NCI-H345 treated with DMSO at 0.1 percent for 48 hours (cell line): ENCODE data around the gene DDIT4.
"Not testable (repeated sequence)": the region's sequence is repeated elsewhere in the genome, so short reads cannot be mapped to it uniquely, and the experiment has no call there.

Source experiments
- DNase-seq: peaks from one replicate; lab custom pipeline; 2025; ENCODE audit not compliant: unreplicated experiment; lab: John Stamatoyannopoulos, UW

DDIT4 gene

DNA sequence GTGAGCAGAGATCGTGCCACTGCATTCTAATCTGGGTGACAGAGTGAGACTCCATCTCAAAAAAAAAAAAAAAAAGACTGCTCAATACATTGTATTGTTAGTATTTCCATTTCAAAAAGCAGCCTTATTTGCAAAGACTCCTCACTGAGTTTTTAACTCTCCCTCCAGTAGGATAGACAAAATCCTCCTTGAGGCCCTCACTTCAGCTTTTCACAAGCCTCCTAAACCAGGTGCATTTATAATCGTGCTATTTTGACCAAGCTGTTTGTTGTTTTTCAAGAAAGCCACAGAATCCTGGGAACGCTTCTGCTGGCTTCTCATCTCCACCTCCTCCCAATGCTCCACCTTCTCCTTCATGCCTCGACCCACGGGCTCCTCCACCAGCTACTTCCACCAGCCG lies 6.3 kb upstream of the DDIT4 start:
- no peak for DNase-seq

DNA sequence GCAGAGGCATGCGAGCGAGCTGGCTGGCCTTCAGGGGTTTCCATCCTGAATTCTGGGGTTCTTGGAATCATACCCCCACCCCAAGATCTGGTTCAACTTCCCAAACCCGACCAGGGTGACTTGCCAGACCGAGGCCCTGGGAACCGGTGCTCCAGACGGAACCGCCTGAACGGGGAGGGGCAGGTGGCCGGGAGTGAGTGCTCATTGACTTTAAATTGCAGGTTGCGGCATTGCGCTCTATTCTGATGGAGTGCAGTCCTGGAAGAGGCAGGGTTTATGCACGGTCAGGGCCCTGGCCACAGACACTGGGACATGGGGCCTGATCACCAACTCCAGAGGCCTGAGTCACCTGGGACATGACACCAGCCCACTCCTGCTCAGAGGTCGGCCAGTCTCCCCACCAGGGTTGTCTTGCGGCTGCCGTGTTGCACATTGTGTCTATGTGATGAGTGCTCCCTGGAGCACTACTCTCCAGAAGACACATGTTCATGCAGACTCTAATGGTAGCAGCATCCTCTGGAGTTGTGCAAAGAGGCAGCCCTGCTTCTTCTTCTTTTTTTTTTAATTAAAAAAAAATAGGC lies 5.8 kb upstream of the DDIT4 start:
- DNase-seq = no peak

DNA sequence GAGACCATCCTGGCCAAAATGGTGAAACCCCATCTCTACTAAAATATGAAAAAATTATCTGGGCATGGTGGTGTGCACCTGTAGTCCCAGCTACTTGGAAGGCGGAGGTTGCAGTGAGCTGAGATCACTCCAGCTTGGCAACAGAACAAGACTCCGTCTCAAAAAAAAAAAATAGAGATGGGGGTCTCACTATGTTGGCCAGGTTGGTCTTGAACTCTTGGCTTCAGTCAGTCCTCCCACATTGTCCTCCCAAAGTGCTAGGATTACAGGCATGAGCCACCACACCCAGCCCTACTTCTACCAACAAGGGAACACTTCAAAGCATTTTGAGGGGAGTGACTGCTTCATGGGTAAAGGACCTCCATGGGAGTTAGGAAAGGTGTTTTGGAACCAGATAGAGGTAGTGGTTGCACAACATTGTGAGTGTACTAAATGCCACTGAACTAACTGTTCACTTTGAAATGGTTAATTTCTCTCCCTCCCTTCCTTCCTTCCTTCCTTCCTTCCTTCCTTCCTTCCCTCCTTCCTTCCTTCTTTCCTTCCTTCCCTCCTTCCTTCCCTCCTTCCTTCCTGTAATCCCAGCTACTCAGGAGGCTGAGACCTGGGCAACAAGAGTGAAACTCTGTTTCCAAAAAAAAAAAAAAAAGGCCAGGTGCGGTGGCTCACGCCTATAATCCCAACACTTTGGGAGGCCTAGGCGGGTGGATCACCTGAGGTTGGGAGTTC lies 5.1 kb upstream of the DDIT4 start:
- DNase-seq = not testable (repeated sequence)

GRCh38 chr10:72270607-72271281 lies 3.0 kb upstream of the DDIT4 start:
- no peak for DNase-seq

GRCh38 chr10:72272689-72273409 lies 875 bp upstream of the DDIT4 start:
- DNase-seq = no peak

GRCh38 chr10:72274213-72274729 lies 547 bp downstream of the DDIT4 start:
- no peak for DNase-seq

- DNase-seq = no peak
Measured at GRCh38 chr10:72274730-72275350, 1.1 kb downstream of the DDIT4 start.

GRCh38 chr10:72275351-72276012 lies 1.8 kb downstream of the DDIT4 start:
- no peak for DNase-seq

DNA sequence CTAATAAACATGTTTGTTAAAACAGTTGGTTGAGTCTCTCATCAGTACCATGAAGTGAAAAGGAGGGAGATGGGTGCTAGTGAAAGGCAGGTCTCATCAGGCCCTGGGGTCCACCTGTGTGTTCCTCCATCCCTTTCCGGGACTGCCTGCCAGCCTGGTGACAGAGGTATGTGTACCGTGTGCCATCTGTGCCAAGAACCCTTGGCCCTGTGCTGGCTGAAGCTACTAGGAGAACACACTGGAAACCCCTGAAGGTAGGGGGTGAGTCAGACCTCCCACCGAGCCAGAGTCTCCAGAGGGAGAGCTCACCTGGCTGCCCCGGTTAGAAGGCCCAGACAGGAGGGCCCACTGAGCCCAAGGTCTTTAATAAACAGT lies 2.3 kb downstream of the DDIT4 start:
- DNase-seq = no peak

DNA sequence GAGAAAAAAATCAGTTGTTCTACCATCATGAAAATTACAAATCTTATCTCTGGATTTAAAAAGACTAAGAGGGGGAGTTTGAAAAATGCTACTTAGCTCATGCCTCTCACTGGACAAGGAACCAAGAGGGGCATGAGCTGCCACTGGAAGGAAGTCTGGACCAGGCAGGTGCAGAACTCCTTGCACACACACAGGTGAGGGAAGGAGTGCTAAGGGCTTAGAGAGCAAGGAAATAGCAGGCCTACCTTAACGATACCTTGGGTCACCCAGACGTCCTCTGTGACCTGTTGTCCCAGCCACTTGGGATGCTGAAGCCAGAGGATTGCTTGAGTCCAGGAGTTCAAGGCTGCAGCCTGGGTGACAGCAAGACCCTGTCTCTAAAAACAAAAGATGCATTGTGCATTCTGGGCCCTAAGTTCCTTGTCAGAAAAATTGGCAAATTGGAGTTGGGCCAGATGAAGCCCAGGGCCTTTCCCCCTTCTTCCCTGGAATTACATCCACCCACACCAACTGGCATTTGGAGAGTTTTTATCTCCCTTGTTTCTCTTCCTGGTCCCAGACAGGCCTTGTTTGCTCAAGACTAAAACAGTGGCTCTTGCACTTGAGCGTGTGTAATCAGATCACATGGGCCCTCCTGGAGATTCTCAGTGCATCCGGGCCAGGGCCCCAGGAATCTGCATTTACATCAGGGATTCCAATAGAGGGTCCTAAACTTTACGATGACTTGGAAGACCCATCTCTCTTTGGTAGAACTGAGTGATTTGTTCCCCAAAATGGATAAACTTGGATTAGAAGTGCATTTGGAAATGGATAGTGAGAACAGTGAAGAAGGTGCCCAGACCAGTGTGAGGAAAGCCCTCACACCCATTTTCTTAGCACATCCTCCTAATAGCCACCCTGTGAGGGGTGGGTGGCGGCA lies 3.0 kb downstream of the DDIT4 start:
- DNase-seq = no peak

DNA sequence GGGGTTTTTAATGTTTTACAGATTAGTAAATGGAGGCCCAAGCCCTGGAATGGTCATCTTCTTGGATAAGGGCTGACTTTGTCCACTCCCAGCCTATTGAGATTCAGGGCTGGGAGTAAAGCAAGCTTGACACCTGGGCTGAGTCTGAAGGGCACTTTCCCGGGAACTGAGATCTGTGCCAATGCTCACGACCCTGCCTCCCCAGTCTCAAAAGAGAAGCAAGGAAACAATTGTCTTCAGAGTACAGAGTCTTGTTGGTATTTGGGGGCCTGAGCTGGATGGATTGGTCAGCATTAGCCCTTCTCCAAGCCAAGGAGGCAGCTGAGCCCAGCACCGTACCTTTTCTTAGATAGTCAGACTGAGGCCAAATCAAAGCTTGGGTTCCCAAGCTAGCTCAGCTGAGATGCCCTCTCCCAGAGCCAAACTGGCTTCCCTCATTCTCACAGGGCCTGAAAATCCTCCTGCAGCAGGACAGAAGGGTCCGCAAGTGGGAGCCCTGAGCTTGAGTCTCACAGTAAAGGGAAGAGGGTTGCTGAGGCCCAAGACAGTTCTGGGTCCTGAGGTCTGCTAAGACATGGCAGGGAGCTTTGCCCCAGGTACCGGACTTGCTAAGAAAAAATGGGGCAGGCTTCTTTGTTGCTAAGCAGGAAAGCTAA lies 3.7 kb downstream of the DDIT4 start:
- DNase-seq = no peak

DNA sequence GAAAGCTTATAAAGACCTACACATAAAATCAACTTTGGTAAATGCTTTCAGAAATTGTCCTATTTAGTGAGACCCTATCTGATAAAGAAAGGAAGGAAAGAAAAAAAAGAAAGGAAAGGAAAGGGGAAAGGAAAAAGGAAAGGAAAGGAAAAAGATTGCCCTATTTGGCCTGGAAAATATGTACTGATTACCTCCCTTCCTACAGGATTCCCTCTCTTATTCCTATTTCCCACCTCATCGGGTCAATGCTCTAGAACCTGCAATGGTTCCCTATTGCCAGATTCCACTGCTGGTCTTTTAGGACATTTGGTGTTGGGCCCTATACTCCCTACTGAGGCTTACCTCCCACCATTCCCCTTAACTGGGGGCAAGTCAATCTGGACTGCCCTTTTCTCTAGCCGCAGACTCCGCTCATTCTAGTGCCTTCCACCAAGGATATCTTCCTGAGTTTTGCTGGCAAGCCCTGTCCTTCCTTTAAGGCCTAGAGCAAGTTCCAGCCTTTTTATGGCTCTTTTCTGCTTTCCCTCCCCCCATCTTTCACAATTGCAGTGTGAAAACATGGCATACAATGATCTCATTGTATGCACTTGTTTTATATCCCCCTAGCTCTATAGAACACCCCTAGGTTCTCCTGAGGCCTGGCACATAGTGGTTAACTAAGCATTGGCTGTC lies 4.4 kb downstream of the DDIT4 start:
- no peak for DNase-seq

DNA sequence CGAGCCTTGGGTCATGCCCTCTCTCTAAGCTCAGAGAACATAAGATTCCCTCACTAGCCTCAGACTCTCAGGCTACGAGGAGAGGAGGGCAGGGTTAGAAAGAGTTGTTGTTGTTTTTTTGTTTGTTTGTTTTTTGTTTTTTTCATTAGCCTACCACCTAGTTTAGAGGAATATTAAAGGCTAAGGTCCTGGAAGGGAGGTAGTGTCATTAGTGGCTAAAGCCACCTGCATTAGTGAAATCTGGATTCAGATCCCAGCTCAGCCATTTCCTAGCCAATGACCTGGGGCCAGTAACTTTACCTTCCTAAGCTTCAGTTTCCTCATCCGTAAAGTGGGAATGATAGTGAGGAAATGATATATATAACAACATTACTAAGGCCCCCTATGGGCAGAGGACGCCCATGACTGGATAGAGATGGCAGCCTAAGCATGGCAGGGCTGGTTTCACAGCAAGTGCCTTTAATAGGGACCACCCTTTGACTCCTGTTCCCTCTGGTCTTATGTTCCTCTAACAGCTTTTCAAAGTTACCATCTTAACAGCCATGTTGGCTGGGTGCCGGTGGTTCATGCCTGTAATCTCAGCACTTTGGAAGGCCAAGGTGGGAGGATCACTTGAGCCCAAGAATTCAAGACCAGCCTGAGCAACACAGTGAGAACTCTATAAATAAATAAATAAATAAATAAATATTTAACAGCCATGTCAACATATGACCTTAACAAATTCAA lies 5.1 kb downstream of the DDIT4 start:
- no peak for DNase-seq

DNA sequence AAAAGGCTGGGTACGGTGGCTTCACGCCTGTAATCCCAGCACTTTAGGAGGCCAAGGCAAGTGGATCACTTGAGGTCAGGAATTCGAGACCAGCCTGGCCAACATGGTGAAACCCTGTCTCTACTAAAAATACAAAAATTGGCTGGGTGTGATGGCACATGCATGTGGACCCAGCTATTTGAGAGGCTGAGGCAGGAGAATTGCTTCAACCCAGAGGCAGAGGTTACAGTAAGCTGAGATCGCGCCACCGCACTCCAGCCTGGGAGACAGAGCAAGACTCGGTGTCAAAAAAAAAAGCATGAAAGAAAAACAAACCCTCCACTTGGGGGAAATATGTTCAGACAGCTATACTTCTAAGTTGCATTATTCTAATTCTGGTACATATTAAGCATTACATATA lies 5.9 kb downstream of the DDIT4 start:
- not testable (repeated sequence) for DNase-seq

- no peak for DNase-seq
Measured at GRCh38 chr10:72283131-72283530, 9.4 kb downstream of the DDIT4 start.

DNA sequence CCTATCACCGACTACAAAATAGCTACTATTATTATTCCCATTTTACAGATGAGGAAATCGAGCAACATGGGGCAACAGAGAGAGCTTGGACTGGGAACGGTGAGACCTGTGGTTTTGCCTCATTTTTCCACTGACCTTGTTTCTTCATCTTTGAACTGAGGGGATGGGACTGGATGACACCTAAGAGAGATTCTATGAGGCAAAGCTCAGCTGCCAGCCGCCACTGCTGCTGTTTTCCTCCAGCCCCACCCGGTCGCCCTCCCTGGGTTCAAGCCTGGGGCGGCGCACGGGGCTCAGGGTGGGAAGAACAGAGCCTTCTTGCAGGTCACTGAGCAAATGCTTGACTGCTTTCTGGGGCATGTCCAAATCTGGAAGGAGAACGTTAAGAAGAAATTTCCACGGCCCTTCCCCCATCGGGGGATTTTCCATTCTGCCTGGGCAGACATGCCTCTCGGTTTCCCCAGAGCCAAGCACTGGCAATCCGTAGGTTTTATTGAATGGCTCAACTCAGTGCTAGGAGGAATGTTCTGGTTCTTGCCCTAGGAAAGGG lies 12.3 kb downstream of the DDIT4 start:
- DNase-seq = no peak

DNA sequence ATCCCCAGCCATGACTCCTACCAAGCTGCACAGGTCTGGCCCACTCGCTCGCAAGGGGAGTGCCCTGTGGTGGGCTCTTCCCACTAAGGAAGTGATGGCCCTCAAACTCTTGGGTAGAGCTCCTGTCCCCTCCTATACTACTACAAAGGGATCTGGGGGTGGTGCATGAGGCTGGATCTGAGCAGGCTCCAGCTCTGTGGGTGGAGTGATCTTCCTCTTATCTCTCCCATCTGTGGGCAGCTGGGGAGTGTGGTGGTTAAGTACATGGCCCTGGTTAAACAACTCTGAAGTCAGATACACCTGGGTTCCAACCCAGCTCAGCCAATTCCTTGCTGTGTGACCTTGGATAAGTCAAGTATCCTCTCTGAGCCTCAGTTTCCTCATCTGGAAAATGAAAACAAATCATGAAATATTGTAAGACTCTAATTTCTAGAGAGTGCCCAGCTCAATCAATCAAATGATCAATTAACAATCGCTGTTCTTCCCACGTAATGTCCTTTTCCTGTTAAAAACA lies 17.4 kb downstream of the DDIT4 start:
- no peak for DNase-seq
